Measurements from ENCODE around the gene ITCH. TPM values are rescaled to one million over a fixed set of nuclear protein-coding genes. Genes with fewer than 3 reads are reported as not detected.
"Not testable (repeated sequence)": the region's sequence is repeated elsewhere in the genome, so short reads cannot be mapped to it uniquely, and the experiment has no call there.

ITCH gene
- total RNA-seq, 2 donors from 2014 or later = 22.4 to 24.4 TPM

GRCh38 chr20:34320861-34321260 lies 42.2 kb upstream of the ITCH start:
- no peaks in the 10 kb centered on the region for H3K27me3 ChIP-seq
- no peak overlapping the region for H3K27ac ChIP-seq
- H3K9me3 ChIP-seq = no peaks in the 10 kb centered on the region
- no peaks in the 10 kb centered on the region for H3K36me3 ChIP-seq (replicated peaks in 1 of 2; ENCODE audit: insufficient read depth in 1 of 2, low read depth in 2 of 2)
- H3K4me1 ChIP-seq = no peaks in the 10 kb centered on the region
- TF ChIP-seq CTCF (IDR thresholded peaks at IDR 0.05) (no peak), POLR2A (IDR thresholded peaks at IDR 0.05) (no peak)
- 64 to 79% methylated on average over 3 of the region's 3 CpGs for WGBS, 2 donors
- intact Hi-C loops (cut with DNase I) = no loop called here
- ATAC-seq = no peak
- no peak for DNase-seq
- no peak overlapping the region for H3K4me3 ChIP-seq

GRCh38 chr20:34322267-34323105 lies 40.6 kb upstream of the ITCH start:
- no peaks in the 10 kb centered on the region for H3K27me3 ChIP-seq
- 59 to 60% methylated on average over 9 of the region's 9 CpGs for WGBS, 2 donors
- no peaks in the 10 kb centered on the region for H3K4me1 ChIP-seq
- no peak for TF ChIP-seq POLR2A (IDR thresholded peaks at IDR 0.05)
- TF ChIP-seq CTCF (IDR thresholded peaks at IDR 0.05) = no peak
- no peak for DNase-seq
- ATAC-seq = no peak
- no peak overlapping the region for H3K4me3 ChIP-seq
- no peaks in the 10 kb centered on the region for H3K36me3 ChIP-seq (replicated peaks in 1 of 2; ENCODE audit: insufficient read depth in 1 of 2, low read depth in 2 of 2)
- intact Hi-C loops (cut with DNase I) = no loop called here
- H3K27ac ChIP-seq = no peak overlapping the region
- H3K9me3 ChIP-seq = no peaks in the 10 kb centered on the region

DNA sequence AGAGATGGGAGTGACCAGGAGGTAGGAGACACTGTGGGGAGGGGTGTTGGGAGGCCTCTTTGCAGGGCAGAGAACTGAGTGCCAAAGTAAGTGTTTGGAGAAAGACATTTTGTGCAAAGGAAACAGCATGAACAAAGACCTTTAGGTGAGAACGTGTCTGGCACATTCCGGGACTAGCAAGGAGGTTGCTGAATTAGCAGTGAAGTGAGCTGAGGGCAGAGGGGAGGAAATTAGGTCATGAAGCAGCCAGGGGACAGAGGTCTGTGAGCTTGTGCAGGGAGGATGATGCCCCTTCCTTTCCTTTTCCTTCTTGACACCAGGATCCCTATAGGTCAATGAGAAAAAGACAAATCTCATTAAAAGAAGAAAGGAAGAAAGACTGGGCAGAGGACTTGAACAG lies 38.5 kb upstream of the ITCH start:
- no peak for TF ChIP-seq POLR2A (IDR thresholded peaks at IDR 0.05)
- no peak for TF ChIP-seq CTCF (IDR thresholded peaks at IDR 0.05)
- H3K9me3 ChIP-seq = no peaks in the 10 kb centered on the region
- H3K27ac ChIP-seq = no peak overlapping the region
- H3K36me3 ChIP-seq (replicated peaks in 1 of 2; ENCODE audit: insufficient read depth in 1 of 2, low read depth in 2 of 2) = no peaks in the 10 kb centered on the region
- 42 to 45% methylated on average over 2 of the region's 2 CpGs for WGBS, 2 donors
- H3K4me1 ChIP-seq = no peaks in the 10 kb centered on the region
- DNase-seq (no peak), ATAC-seq (no peak)
- intact Hi-C loops (cut with DNase I) = no loop called here
- H3K27me3 ChIP-seq = no peaks in the 10 kb centered on the region
- no peak overlapping the region for H3K4me3 ChIP-seq

DNA sequence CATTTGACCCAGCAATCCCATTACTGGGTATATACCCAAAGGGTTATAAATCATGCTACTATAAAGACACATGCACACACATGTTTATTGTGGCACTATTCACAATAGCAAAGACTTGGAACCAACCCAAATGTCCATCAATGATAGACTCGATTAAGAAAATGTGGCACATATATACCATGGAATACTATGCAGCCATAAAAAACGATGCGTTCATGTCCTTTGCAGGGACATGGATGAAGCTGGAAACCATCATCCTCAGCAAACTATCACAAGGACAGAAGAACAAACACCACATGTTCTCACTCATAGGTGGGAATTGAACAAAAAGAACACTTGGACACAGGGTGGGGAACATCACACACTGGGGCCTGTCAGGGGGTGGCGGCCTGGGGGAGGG lies 34.9 kb upstream of the ITCH start:
- H3K4me3 ChIP-seq; ATAC-seq; intact Hi-C loops (cut with DNase I); DNase-seq; H3K27me3 ChIP-seq; H3K36me3 ChIP-seq (replicated peaks in 1 of 2; ENCODE audit: insufficient read depth in 1 of 2, low read depth in 2 of 2); H3K27ac ChIP-seq; H3K4me1 ChIP-seq; H3K9me3 ChIP-seq: not testable (repeated sequence)
- WGBS, 2 donors = 80 to 83% methylated on average over 4 of the region's 4 CpGs

- H3K27ac ChIP-seq = no peak overlapping the region
- H3K4me3 ChIP-seq = no peak overlapping the region
- 84 to 89% methylated on average over 9 of the region's 9 CpGs for WGBS, 2 donors
- no peaks in the 10 kb centered on the region for H3K9me3 ChIP-seq
- TF ChIP-seq POLR2A (IDR thresholded peaks at IDR 0.05) = no peak
- TF ChIP-seq CTCF (IDR thresholded peaks at IDR 0.05) = no peak
- intact Hi-C loops (cut with DNase I) = no loop called here
- ATAC-seq (no peak), DNase-seq (no peak)
- no peaks in the 10 kb centered on the region for H3K27me3 ChIP-seq
- no peaks in the 10 kb centered on the region for H3K4me1 ChIP-seq
- H3K36me3 ChIP-seq (replicated peaks in 1 of 2; ENCODE audit: insufficient read depth in 1 of 2, low read depth in 2 of 2) = no peaks in the 10 kb centered on the region
These were observed 34.0 kb upstream of the ITCH start for GRCh38 chr20:34328928-34329677.

- H3K36me3 ChIP-seq (replicated peaks in 1 of 2; ENCODE audit: insufficient read depth in 1 of 2, low read depth in 2 of 2); H3K27me3 ChIP-seq; ATAC-seq; H3K4me3 ChIP-seq; H3K27ac ChIP-seq; intact Hi-C loops (cut with DNase I); H3K4me1 ChIP-seq; H3K9me3 ChIP-seq; DNase-seq: not testable (repeated sequence)
- 93 to 95% methylated on average over 10 to 15 of the region's 15 CpGs for WGBS, 2 donors
These were observed 32.1 kb upstream of the ITCH start for GRCh38 chr20:34330861-34331544.

All from body of pancreas (tissue), 4 donors.